HG02678 (cell line): Measurements from ENCODE around the gene MYO1H.

Source experiments
- ATAC-seq: cut with Tn5 transposase; IDR thresholded peaks from one replicate; pipeline ENCODE4 v1.9.1; 2021; ENCODE audit warnings: mild to moderate bottlenecking, moderate library complexity; ENCODE audit not compliant: unreplicated experiment

The MYO1H gene

DNA sequence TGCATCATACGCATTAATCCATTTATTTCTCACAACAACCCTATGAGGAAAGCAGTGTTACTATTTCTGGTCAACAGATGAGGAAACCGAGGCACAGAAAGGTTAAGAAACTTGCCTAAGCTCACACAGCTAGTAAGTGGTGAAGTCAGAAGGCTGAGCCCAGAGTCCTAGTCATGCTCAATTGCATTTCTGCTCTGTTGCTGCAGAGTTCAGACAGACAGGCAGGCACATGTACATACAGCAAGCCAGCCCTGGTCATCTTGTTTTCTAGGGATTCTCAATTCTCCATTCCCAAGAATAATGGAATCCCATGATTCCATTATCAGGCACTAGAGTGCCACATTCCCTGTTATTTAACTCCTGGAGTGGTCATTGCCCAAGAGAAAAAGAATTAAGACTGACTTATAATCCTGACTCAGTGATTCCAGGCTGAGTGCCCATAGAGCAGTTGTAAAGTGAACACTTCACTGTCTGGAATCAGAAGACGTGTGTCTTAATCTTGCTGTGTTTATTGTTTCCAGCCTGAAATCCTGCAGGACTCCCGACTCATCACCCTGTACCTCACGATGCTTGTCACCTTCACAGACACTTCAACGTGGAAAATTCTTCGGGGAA lies 140.5 kb downstream of the MYO1H start:
- ATAC-seq, result no peak

- ATAC-seq, result no peak
Measured at GRCh38 chr12:109489016-109489954, 141.6 kb downstream of the MYO1H start.

GRCh38 chr12:109489955-109490565 lies 142.4 kb downstream of the MYO1H start:
- ATAC-seq, result no peak

DNA sequence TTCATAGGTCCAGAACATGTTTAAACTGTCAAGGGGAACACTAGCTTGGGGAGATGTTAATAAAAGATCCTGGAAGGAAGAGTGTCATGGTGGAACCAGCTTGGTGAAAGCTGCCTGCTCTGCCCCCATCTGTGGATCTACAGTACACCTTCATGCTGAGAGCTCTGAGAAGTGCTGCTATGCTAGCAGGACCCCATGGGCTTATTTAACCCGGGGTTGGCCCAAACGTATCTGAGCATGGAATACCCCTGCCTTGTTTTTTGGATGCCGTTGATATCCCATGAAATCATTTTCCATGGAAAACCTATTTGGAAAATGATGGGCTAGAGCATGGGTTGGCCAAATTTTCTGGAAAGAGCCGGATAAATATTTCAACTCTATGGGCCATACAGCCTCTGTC lies 144.0 kb downstream of the MYO1H start:
- no peak for ATAC-seq

DNA sequence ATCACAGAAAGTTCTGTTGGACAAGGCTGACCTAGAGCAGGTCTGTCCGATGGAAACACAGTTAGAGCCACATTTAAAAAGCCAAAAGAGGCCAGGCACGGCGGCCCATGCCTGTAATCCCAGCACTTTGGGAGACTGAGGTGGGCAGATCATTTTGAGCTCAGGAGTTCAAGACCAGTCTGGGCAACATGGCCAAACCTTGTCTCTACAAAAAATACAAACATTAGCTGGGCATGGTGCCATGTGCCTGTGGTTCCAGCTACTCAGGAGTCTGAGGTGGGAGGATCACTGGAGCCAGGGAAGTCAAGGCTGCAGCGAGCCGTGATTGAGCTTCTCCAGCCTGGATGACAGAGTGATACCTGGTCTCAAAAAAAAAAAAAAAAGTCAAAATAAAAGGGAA lies 144.7 kb downstream of the MYO1H start:
- ATAC-seq, result no peak

DNA sequence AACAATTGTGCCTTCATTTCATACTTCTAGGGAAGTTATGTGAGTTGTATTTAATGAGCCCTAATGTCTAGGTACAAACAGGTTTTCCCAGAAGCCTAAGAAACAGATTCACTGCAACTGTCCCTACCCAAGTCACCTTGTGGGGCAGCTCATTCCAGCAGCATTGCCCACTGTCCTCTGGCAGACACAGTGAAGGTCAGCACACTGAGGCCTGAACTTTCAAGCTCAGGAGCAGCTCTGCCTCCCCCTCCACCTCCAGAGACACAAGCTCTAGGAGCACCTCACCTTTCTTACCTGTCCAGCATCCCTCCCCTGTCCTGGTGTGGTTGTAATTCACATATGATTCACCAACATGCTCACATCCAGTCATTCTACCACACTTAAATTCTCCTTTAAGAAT lies 145.4 kb downstream of the MYO1H start:
- ATAC-seq, result no peak

GRCh38 chr12:109493938-109494337 lies 146.2 kb downstream of the MYO1H start:
- no peak for ATAC-seq

DNA sequence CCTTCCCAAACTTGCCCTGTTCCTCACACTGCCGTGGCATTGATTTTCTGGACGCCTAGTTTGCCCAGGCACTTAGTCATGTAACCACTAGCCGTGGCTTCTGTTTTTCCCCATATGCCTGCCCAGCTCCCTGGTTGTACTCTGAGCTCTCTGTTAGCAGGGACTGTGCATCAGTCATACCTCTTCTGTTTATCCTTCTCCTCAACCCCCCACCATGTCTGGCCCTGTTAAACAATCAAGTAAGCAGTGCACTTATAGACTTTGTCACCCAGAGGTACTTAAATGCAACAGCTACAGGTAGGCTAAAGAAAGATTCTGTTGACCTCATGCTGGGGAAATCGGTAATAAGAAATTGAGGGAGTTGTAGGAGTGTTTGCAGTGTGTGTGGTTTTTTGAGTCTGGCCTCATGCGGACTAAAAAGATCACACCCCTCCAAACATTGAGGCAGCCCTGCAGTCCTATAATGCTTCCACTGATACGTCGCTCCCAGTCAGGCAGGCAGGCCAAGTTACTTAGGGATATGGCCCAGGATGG lies 146.7 kb downstream of the MYO1H start:
- no peak for ATAC-seq

GRCh38 chr12:109495012-109495411 lies 147.3 kb downstream of the MYO1H start:
- ATAC-seq, result no peak

DNA sequence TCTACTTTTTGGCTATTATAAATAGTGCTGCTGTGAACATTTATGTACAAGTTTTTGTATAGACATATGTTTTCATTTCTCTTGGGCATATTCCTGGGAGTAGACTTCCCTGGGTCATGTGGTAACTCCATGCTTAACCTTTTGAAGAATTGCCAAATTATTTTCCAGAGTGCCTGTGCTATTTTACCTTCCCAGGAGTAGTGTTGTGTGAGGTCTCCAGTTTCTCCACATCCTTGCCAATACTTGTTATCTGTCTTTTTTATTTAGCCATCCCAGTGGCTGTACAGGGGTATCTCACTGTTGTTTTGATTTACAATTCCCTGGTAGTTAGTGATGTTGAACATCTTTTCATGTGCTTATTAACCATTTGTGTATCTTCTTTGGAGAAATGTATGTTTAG lies 148.6 kb downstream of the MYO1H start:
- no peak for ATAC-seq

- ATAC-seq, result no peak
Measured at GRCh38 chr12:109497675-109498074, 150.0 kb downstream of the MYO1H start.
